GM12891 (cell line): Measurements from ENCODE around the gene AKAP10.

ENCODE experiments used
- PAX5 ChIP-seq: IDR thresholded peaks from 2 replicates; pipeline ENCODE4 v1.6.1; 2011; ENCODE audit warnings: low read length, moderate library complexity, mild to moderate bottlenecking; ENCODE audit not compliant: insufficient read depth, severe bottlenecking
- POLR2A ChIP-seq: IDR thresholded peaks from 2 replicates; pipeline ENCODE4 v1.6.1; 2011; ENCODE audit warnings: low read depth, low read length, control low read depth
- TAF1 ChIP-seq: IDR thresholded peaks from 2 replicates; pipeline ENCODE4 v1.6.1; 2011; ENCODE audit warnings: low read depth, low read length, control low read depth

GRCh38 chr17:19948116-19948943 is 29.3 kb downstream of the AKAP10 start:
- no peak for TF ChIP-seq POLR2A
- TF ChIP-seq PAX5: no peak
- no peak for TF ChIP-seq TAF1
